HG03025 (cell line): ENCODE measurements around the gene RPN2.

Experiments used
- ATAC-seq: cut with Tn5 transposase; IDR thresholded peaks from one replicate; pipeline ENCODE4 v1.9.1; 2021; ENCODE audit warnings: mild to moderate bottlenecking, moderate library complexity; ENCODE audit not compliant: unreplicated experiment, low FRiP score

Gene RPN2

DNA sequence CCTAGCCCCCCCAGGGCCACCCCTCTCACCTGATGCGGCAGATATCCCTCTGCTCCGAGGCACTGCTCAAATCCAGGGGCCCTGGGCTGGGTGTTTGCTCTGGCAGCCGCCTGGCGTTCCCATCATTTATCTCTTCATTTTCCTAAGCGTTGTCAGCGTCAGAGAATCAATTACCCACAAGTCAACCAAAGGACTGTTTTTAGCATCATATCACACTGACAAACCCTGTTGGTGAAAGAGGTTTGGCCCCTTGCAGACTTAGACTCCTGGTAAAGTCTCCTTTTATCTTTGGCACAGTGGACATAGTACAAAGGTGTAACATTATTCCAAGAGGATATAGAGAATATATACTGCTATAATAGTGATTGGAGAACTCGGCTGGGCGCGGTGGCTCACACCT lies 82.6 kb downstream of the RPN2 start, which contains the start of gene GHRH:
Gene GHRH (minus strand): TSS at position 101 of the 400 bp plus-strand sequence. CDS start 4,925 bp downstream, outside the sequence.
- ATAC-seq, result no peak

DNA sequence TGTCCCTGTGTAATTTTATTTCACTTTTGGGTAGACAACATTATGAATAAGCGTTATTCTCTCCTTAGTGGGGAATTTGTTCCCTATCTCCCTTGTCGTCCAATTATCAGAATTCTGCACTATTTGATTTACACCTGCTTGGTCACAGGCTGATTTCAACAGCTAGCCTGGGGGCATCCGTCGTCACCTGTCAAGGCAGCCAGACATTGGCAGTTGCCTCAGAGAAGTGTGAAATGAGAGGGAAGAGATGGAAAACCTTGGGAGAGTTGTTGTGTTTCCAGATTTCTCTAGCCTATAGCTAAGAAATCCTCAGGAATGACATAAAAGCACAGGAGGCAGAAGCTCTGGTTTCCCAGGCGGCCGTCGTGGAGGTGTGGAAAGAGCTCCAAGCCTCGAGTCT lies 83.4 kb downstream of the RPN2 start:
- no peak for ATAC-seq

DNA sequence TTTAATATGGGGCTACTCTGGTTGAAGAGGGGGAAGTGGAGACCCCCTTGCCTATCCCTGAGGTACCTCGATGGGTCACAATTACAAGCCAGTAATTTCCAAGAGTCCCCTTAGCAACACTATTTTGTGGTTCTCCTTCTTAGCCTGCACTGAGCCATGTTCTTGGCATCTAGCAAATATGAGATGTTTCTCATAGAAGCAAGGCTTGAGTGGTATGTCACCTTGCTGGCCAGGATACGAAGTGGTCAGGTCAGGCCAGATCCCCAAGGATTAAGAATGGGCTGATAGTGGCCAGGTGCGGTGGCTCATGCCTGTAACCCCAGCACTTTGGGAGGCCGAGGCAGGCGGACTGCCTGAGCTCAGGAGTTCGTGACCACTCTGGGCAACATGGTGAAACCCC lies 84.6 kb downstream of the RPN2 start:
- ATAC-seq, result no peak

DNA sequence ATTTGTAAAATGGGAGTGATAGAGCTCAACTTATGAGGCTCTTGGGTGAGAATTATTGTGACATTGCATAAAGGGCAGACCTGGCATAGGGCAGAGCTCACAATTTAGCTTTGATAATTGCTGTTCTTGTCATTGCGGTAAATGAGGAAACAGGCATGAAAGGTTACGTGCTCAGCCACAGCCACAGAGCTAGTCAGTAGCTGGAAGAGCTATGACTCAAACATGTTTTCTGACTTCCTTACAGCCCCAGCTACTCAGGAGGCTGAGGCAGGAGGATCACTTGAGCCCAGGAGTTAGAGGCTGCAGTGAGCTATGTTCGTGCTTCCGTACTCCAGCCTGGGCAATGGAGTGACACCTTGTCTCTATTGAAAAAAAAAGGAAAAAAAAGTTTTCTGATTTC lies 86.0 kb downstream of the RPN2 start:
- ATAC-seq, result no peak

DNA sequence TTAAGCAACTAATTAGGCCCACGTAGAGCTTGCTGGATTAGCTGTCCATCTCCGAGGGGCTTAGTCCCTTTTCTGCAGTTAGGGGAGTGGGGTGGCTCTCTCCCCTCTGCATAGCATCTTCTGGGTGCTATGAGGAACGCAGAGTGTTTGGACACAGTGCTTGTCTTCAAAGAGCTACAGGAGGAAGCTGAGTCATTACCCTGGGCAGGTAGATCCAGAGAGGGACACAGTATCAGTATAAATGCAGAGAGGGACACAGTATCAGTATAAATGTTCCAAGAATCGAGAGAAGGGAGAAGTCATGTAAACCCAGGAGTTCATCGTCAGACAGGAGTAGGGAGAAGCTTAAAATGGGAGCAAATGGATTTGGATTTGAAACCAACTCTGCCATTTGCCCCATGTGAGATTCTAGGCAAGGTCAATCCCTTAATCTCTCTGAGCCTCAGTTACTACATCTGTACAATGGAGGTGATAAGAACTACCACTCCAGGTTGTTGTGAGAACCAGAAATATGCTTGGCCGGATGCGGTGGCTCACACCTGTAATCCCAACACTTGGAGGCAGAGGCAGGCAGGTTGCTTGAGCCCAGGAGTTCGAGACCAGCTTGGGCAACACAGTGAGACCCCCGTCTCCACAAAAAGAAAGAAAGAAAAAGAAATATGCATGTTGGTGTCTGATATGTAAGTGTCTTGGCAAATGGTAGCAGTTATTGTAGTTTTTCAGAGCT lies 88.0 kb downstream of the RPN2 start:
- no peak for ATAC-seq

DNA sequence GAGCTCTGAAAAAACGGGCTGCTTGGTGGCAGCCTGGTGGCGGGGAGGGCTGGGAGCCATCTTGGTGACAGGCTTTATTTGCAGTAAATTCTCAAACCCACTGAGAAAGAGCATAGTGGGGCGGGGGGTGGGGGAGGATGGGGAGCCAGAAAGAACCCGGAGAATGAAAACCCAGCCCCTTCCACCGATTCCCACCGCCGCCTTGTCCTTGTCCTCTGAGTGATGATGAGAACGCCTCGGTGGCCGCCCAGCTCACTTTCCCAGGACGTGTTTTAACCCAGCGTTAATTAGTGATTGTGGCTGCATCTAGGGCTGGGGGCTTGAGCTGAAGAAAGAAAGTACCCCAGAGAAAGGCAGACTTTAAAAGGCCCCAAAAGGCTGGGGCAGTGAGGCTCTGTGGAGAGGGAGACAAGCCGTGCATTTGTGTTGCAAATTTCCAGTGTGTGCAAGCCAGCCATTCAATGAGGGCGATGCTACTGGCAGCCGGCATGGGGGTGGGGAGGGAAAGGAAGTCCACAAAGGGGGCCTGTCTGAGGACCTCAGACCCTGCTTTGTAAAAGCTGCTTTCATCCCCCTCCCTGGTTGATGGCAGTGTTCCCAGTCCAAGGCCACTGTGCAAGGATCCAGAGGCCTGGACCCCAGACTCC lies 88.7 kb downstream of the RPN2 start:
- ATAC-seq, result no peak

DNA sequence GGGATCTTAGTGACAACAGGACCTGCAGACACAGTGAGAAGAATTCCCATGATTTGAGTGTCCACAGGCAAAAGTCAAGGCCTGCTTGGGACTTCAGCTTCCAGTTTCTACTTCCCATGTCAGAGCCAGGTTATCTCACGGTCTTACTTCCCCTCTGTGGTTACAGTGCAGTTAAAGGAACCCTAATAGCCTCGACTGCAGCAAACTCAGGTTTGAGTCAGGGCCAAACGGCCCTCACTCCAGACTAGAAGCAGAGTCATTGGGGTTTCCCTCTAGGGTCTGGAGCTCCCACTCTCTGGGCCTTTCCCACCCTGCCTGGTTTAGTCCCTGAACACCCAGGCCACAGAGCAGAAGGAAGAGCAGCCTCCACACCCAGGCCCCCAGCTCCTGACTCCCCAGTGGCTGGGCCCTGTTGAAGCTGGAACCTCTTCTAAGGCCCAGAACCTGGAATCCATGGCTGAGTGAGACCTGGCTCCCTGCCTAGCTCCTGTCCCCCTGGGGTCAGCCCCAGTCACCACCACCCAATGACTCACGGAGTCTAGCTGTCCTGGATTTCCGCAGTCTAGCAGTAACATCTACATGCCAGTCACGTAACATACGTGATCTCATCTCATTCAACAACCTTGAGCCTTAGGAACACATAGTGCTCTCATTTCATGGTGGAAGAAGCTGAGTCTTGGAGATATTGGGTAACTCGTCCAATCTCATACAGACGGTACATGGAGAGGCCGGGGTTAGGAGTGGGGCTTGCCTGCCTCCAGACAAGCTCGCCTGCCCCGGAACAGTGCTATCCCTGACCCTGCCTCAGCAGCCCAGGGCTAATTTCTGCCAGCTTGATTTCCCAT lies 91.7 kb downstream of the RPN2 start:
- no peak for ATAC-seq

DNA sequence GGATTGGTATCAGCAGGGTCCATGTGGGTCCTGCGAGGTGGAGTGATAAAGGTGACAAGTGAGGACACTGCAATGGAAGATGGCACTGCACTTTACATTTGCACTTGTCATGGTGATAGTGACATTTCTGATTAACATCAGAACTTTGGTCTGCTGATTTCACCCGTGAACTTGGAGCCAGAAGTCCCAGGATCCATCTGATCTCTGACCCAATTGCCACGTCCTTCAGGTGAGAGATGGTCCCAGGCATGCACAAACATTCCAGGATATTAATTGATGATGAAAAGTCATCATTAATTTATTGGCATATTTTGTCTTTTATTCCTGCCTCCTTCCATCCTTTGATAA lies 92.3 kb downstream of the RPN2 start:
- no peak for ATAC-seq

DNA sequence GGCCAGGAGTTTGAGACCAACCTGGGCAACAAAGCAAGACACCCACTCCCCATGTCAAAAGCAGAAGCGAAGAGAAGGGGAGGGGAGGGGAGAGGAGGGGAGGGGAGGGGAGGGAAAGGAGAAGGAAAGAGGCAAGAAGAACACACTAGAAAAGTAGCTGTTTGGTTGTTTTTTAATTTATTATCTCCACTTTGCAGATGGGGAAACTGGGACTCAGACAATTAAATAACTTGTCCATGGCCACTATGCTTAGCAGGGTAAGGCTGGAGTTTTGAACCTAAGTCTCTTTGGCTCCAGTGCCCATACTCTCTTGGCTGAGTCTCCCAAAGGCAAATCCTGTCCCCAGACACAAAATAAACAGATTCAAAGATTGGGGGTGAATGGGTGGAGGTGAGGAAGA lies 94.9 kb downstream of the RPN2 start:
- no peak for ATAC-seq

DNA sequence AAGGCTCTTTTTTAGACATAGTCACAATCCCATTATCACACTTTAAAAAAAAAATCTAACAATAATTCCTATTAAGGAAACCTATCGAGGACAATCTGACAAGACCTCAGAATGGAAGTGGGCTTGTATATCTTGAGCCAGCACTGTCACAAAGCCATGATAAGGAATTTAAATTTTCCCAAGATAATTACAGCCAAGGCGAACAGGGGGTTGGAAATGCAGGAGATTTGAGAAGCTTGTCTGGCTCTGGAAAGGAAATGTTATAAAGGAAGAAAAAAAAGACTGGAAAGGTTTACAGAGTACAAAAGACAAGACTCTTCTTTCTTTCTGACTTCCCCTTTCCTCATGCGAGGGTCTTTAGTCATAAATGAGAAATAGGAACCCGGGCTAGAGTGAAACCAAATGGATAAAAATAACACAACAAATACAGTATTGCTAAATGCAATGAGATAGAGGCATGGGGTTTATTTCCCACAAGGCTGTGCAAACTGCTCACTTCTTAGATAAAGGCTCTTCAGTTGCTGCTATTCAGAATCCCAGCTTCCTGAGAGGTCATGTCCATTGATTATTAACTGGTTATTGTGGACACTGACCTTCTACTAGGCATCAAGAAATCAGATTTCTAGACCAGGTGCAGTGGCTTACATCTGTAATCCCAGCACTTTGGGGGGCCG lies 95.9 kb downstream of the RPN2 start:
- no peak for ATAC-seq

DNA sequence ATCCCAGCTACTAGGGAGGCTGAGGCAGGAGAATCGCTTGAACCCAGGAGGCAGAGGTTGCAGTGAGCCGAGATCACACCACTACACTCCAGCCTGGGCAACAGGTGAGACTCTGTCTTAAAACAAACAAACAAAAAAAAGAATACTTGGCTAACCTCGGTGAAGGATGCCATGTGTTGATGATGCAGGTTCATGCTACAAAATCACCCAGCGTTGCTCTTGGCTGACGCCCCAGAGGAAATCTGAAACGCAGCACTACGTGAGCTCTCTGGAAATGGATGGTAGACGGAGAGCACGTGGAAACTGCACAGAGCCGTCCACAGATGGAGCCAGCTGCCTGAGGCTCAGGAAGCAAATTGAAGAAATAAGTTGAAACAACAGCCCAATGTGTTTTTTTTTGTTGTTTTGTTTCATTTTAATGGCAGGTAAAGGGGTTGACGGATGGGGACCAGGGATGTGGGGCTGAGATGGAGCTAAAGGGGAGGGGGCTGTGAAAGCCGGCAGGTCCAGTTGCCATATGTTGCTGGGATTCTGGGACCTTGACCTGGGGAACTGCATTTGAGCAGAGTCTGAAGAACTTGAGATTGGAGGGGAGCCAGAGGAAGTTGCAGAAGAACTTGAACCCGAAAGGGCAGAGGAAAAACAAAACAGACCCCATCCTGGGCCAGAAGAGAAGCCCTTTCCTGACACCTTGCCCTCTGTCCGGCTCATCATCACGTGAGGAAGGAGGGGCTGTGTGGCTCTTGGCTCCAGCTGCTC lies 97.5 kb downstream of the RPN2 start:
- ATAC-seq, result no peak

DNA sequence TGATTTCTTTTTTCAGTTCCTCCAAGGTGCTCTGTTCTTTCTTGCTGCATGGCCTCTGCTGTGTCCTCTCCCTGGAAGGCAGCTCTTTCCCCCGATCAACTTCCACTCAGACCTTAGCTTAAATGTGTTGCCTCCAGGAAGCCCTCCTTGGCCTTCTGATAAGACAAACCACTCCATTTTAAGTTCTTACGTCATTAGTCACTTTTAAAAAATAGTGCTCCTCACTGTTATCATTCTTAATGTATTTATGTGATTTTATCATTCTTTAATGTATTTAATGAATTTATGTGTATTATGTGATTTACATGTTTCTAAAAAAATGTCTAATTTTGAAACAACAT lies 98.1 kb downstream of the RPN2 start:
- ATAC-seq, result no peak

DNA sequence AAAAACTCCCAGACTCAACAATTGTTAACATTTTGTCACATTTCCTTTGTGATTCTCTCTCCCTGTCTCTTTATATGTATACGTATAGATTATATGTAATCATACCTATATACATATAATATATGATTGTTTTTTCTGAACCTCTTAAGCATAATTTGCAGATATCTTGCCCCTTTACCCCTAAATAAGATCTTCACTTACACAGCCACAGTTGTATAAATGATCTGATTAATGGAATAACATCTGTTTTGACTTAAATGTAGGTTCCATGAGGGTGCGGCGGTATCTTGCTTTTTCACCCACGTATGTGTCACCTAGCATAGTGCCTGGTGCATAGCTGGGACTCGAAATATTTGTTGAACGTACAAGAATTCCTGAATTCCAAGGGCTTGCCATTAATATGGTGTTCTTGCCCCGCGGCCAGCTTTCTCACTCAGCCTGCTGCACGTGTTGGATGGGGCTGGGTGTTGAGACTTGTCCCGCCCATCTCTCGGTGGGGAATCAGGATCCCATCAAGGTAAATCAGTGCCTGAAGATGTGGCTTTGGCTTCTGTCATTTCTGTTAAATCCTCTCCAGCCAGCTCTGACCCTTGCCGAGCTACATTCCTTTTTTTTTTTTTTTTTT lies 99.9 kb downstream of the RPN2 start:
- ATAC-seq, result no peak

DNA sequence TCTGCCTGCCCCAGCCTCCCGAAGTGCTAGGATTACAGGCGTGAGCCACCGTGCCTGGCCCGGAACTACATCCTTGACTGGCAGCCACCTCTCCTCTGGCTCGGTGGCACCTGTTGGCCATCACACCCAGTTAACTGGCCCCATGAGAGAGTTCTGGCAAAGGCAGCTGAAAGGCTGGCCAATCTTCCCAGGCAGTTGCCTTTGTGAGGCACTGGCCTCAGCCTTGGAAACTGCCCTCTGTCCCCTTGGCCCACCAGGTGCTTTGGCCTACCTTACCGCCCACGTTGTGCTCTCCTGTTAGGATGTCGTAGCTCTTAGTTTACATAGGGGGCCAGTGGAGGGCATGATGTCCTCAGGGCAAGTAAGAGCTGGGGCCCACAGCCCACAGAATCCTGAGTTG lies 100.7 kb downstream of the RPN2 start:
- no peak for ATAC-seq

DNA sequence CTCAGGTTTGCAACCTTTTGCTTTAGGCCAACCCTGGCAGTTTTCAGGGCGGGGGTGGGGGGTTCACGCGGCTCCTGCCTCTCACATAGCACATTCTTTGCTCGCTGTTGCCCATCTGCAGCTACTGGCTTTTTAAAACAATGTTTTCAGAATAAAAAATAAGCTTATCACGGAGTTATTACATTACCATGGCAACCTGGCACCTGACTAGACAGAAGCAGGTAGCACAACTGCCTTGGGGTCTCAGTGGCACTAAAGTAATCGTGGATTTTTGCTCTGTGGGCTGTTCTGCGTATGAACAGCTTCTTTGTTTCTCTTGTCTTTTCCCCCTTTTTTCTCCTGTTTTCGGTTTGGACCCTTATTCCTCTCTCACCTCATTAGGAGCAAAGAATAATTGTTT lies 101.3 kb downstream of the RPN2 start:
- no peak for ATAC-seq

DNA sequence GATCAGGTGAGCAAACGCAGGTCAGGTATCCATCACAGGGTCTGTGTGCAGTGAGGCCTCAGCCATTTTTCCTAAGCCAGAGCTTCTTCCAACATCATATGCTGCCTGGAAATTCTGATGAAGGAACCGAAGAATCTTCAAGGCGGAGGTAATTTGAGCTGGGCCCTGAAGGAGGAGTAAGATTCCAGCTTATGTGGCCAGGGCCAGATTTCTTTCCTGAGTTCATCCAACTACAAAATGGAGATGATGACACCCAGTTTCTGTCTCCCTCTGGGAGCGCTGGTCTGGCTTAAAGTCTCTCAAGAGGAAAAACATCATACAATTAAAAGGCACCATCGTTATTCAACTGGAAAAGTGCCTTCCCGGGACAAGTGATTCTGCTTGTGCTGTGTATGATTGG lies 103.4 kb downstream of the RPN2 start:
- no peak for ATAC-seq

DNA sequence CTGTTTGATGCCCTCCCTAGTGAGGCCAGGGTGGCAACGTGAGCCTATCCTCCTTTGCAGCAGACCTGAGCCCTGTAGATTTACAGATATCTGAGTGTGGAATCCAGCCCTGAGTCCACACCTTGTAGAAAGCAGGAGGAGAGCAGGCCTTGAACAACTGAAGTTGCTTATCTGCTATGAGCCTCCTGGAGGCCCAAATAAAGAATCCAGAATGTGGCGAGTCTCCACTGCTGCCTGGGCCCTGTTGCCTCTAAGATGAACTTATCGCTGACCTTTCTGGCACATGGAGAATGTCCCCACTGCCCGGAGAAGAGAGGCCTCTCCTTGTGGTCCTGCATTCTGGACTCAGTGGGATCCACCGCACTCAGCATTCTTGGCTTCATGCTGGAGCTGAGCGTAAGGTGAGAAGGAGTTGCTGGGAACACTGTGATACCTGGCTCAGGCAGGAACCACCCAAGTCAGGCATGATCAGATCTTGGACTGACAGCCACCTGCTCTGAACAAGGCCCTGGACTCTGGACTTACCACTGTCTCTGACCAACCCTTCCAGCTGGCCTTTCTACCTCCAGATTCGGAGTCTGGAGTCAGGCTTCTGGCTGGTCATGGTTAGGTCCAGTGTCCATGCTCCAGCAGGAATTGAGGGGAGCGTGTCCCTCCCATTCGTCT lies 104.5 kb downstream of the RPN2 start:
- ATAC-seq, result no peak

DNA sequence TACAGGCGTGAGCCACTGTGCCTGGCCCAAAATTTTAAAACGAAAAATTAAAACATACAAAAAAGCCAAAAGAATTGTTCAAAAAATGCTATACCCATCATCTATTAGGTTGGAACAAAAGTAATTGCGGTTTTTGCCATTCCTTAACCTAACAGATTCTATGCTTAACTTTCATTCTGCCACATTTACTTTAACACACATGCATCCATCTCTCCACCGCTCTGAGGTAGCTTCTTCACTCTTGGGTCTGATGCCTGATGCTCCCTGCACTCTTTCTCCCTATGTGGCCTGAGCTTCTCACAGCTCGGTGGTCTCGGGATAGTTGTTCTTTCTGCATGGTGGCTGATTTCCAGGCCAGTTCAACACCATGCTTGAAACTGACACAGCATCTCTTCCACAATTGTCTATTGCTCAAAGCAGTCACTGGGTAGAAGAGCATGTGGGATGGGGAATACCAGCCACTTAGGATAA lies 105.6 kb downstream of the RPN2 start:
- ATAC-seq, result no peak

DNA sequence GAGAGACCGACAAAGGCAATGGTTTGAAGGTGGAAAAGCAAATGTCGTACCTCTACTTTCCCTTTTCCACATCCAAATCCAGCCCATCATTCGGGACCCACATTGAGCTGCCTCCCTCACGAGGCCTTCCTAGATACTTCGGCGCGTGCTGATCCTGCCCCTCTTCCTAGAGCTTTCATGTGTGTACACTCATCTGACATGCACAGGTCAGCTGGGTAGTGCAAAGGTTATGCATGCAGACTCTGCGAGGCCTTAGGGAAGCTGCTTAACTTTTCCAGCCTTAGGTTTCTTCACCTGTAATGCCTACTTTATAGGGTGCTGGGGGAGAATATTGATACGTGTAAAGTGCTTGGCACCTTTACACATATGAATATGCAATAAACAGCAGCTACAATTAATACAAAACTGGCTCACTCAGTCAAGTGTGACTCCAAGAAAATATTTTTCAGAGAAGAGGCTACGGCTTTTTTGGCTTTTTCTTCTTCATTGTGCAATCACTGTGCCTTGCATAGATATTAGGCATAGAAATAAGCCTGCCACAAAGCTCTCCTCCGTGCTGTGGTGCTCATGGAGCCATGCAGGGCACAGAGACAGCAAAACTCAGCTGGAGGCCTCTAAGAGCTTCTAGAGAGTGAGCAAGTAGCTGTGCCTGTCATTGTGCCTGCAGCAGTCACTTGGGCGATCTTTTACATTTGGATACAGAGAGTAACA lies 106.7 kb downstream of the RPN2 start:
- no peak for ATAC-seq
